NCI-H1417 (cell line): ENCODE data around the gene STK10.
A peak's percentile ranks its signal among the peaks of the same experiment; 100 is the strongest.

Experiments
- DNase-seq, 3 experiments: peaks; one replicate each; lab custom pipeline; 2025; lab: John Stamatoyannopoulos, UW

The STK10 gene

GRCh38 chr5:172106511-172107356 is 81.3 kb downstream of the STK10 start:
- peak; percentile 21 to 57 (median 38) for DNase-seq

DNA sequence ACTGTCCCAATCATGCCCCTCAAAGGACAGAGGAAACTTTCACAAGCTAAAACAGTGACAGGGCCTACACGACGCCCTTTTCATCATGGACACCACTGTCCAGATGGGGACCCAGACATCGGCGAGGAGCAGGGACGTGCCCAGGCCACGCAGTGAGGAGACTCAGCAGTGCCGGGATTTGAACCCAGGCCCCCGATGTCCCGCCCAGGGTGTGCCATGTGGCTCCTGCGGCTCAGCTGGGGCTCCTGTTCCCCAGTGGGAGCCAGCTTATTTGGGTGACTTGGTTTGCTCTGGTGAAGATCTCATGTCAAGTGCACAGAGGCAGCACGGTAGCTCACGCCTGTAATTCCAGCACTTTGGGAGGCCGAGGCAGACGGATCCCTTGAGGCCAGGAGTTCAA is 82.2 kb downstream of the STK10 start:
- no peak for DNase-seq

- no peak for DNase-seq
These were observed 83.0 kb downstream of the STK10 start for GRCh38 chr5:172104801-172105701.

- no peak for DNase-seq
These were observed 84.0 kb downstream of the STK10 start for GRCh38 chr5:172104021-172104420.

- no peak for DNase-seq
These were observed 85.0 kb downstream of the STK10 start for GRCh38 chr5:172102913-172103626.

GRCh38 chr5:172102218-172102870 is 85.7 kb downstream of the STK10 start:
- no peak for DNase-seq

DNA sequence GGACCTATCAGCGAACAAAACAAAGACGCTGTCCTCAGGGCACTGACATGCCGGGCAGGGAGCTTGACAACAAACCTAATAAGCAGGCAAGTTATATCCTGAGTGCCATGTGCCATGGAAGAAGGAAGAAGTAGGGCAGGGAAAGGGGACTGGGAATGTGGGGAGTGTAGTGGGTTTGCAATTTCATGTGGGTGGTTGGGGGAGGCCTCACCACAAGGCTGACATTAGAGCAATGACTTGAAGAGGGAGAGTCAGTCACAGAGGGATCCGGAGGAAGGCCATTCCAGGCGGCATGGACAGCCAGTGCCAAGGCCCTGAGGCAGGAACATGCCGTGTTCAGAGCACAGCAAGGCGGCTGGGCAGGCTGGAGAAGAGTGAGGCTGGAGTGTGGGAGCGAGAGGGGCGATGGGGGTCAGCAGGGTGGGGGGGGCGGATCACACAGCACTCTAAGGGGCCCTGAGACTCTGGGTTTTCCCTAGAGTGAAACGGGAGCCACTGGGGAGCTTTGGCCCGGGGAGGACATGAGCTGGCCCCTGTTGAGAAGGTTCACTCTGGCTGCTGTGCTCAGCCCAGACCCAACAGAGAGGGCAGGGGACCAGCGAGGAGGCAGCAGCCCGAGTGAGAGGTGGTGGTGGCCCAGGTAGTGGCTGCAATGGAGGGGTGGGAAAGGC is 86.3 kb downstream of the STK10 start:
- DNase-seq: no peak

DNA sequence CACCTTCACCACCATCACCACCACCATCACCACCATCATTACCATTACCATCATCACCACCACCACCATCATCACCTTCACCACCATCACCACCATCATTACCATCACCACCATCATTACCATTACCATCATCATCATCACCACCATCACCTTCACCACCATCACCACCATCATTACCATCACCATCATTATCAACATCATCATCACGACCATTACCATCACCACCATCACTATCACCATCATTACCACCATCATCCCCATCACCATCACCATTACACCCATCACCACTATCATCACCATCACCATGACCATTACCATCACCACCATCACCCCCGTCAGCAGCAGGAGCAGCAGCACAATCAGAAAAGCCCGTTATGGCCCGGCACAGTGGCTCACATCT is 89.1 kb downstream of the STK10 start:
- DNase-seq: no peak

DNA sequence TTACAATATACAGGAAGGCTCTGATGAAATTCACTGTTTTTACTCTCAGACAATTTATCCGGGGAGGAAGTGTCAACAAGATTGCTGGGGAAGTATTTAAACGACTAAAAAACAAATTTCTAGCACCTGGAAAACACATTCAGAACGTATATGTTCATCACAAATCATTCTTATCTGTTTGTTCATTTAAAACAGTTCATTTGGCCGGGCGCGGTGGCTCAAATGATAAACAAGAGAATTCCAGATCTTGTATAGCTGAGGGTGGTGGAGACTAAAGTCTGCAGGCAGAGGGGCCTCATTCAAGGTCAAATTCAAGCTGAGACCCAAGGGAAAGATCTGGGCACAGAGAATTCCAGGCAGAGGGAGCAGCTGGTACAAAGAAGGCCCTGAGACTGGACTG is 90.0 kb downstream of the STK10 start:
- no peak for DNase-seq

GRCh38 chr5:172097356-172097755 is 90.7 kb downstream of the STK10 start:
- DNase-seq: no peak

GRCh38 chr5:172096207-172096940 is 91.7 kb downstream of the STK10 start:
- no peak for DNase-seq

GRCh38 chr5:172095368-172096206 is 92.4 kb downstream of the STK10 start:
- no peak for DNase-seq

- no peak for DNase-seq
These were observed 94.1 kb downstream of the STK10 start for GRCh38 chr5:172093965-172094364.

DNA sequence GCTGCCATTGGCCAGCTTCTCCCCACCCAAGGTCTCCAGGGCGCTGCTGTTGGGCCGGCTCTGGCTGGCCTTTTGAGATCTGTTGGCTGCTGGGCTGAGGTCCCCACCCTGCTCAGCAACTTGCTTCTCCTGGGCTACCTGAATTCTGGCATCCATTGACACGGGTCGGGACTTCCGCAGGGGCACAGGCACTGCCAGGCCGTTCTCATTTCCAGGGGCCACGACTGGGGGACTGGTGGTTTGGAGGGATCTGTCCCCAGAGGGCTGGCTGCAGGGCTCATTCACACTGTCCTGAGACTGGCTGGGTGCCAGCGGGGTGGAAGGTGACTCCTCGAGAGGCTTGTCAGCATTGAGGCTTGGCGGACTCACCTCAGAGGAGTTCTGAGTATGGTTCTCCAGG is 94.5 kb downstream of the STK10 start:
- DNase-seq: no peak

GRCh38 chr5:172091956-172092732 is 95.9 kb downstream of the STK10 start:
- DNase-seq: no peak

GRCh38 chr5:172090976-172091547 is 97.0 kb downstream of the STK10 start:
- DNase-seq: no peak

DNA sequence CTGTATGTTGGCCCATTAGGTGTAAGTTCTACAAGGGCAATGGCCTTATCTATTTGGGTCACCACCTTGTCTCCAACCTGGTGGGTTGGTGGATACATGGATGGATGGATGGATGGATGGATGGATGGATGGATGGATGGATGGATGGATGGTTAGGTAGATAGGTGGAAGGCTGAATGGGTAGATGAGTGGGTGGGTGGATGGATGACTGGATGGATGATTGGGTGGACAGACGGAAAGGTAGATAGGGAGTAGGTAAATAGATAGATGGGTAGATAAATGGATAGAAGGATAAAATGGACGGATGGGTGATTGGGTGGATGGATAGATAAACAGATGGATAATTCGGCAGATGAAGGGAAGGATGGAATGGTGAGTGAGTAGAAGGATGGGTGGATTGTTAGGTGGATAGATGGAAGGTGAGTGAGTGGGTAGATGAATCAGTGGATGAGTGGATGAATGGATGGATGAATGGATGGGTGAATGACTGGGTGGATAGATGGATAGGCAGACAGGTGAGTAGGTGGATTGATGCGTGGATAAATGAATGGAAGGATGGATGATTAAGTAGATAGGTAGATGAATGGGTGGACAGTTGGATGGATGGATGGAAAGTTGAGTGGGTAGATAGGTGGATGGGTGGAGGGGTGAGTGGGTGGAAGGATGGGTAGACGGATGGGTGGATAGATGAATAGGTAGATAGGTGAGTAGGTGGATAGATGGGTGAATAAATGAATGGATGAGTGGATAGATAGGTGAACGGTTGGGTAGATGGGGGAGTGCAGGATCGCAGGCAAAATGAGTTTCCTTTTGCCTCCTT is 98.5 kb downstream of the STK10 start:
- DNase-seq: no peak

- no peak for DNase-seq
These were observed 99.2 kb downstream of the STK10 start for GRCh38 chr5:172088801-172089200.
